Trophoblast cell (in vitro differentiated cells and primary cell): ENCODE results near the gene ASIC2.

Source experiments
- DNase-seq, 2 donors: peaks; one replicate each; pipeline ENCODE4 v3.0.0-alpha.2; 2016
- H2AFZ ChIP-seq: 2 replicates; pipeline ENCODE4 v1.6.1; 2013; ENCODE audit warnings: low read length, moderate library complexity, mild to moderate bottlenecking; ENCODE audit not compliant: insufficient read depth, poor library complexity
- H2AK5ac ChIP-seq: 2 replicates; pipeline ENCODE4 v1.6.1; 2013; ENCODE audit warnings: mild to moderate bottlenecking, low read length
- H2BK120ac ChIP-seq: 2 replicates; pipeline ENCODE4 v1.6.1; 2013; ENCODE audit warnings: low read length, mild to moderate bottlenecking, moderate library complexity; ENCODE audit not compliant: insufficient read depth, poor library complexity
- H2BK12ac ChIP-seq: 2 replicates; pipeline ENCODE4 v1.6.1; 2013; ENCODE audit warnings: mild to moderate bottlenecking, low read length, moderate library complexity
- H2BK5ac ChIP-seq: 2 replicates; pipeline ENCODE4 v1.6.1; 2013; ENCODE audit warnings: low read length, low read depth, moderate library complexity, mild to moderate bottlenecking; ENCODE audit not compliant: poor library complexity
- H3K14ac ChIP-seq: 2 replicates; pipeline ENCODE4 v1.6.1; 2013; ENCODE audit warnings: mild to moderate bottlenecking, low read length
- H3K18ac ChIP-seq: 2 replicates; pipeline ENCODE4 v1.6.1; 2013; ENCODE audit warnings: mild to moderate bottlenecking, low read length
- H3K23ac ChIP-seq: 2 replicates; pipeline ENCODE4 v1.6.1; 2013; ENCODE audit warnings: low read length
- H3K27ac ChIP-seq: 2 replicates; pipeline ENCODE4 v1.5.1; 2013; ENCODE audit warnings: low read depth, mild to moderate bottlenecking, inconsistent platforms, low read length, moderate library complexity
- H3K27me3 ChIP-seq: 2 replicates; pipeline ENCODE4 v1.6.1; 2013; ENCODE audit warnings: inconsistent platforms, mild to moderate bottlenecking, low read length, moderate library complexity; ENCODE audit not compliant: insufficient read depth
- H3K36me3 ChIP-seq, 2 experiments: 1 replicate in 1 of 2; 2 replicates in 1 of 2; pipeline ENCODE4 v1.6.1; 2013; ENCODE audit warnings: low read length in 2 of 2, mild to moderate bottlenecking in 2 of 2, moderate library complexity in 1 of 2; ENCODE audit not compliant: insufficient read depth in 2 of 2, control insufficient read depth in 1 of 2
- H3K4ac ChIP-seq: 2 replicates; pipeline ENCODE4 v1.6.1; 2013; ENCODE audit warnings: low read depth, mild to moderate bottlenecking, low read length, moderate library complexity
- H3K4me1 ChIP-seq, 2 experiments: 1 replicate in 1 of 2; 2 replicates in 1 of 2; pipeline ENCODE4 v1.6.1; 2013; ENCODE audit warnings: low read length in 2 of 2, mild to moderate bottlenecking in 2 of 2, moderate library complexity in 1 of 2; ENCODE audit not compliant: insufficient read depth in 2 of 2, control insufficient read depth in 1 of 2
- H3K4me2 ChIP-seq: 2 replicates; pipeline ENCODE4 v1.6.1; 2013; ENCODE audit warnings: inconsistent platforms, mild to moderate bottlenecking, low read length, moderate library complexity
- H3K4me3 ChIP-seq: 2 replicates; pipeline ENCODE4 v1.5.1; 2013; ENCODE audit warnings: mild to moderate bottlenecking, low read depth, low read length, inconsistent platforms
- H3K79me1 ChIP-seq: one replicate; pipeline ENCODE4 v1.6.1; 2013; ENCODE audit warnings: low read length
- H3K79me2 ChIP-seq: 2 replicates; pipeline ENCODE4 v1.6.1; 2013; ENCODE audit warnings: low read length, mild to moderate bottlenecking; ENCODE audit not compliant: control insufficient read depth, insufficient read depth, poor library complexity
- H3K9ac ChIP-seq: 2 replicates; pipeline ENCODE4 v1.6.1; 2013; ENCODE audit warnings: mild to moderate bottlenecking, low read length
- H3K9me3 ChIP-seq: 2 replicates; pipeline ENCODE4 v1.6.1; 2013; ENCODE audit warnings: low read depth, mild to moderate bottlenecking, control low read depth, inconsistent platforms, low read length; ENCODE audit not compliant: insufficient read depth
- H4K12ac ChIP-seq: 2 replicates; pipeline ENCODE4 v1.6.1; 2013; ENCODE audit warnings: low read depth, mild to moderate bottlenecking, low read length, moderate library complexity
- H4K8ac ChIP-seq: 2 replicates; pipeline ENCODE4 v1.6.1; 2013; ENCODE audit warnings: low read depth, mild to moderate bottlenecking, low read length, moderate library complexity
- H4K91ac ChIP-seq: one replicate; pipeline ENCODE4 v1.6.1; 2013; ENCODE audit warnings: low read depth, mild to moderate bottlenecking, low read length, moderate library complexity
- WGBS: extraction: QIAGEN DNeasy Blood & Tissue Kit; methylation state at CpG from one replicate; pipeline ENCODE4 v1.1.7; 2013; ENCODE audit warnings: missing lambda C conversion rate; ENCODE audit not compliant: insufficient read length, insufficient coverage; ENCODE audit errors: extremely low coverage; 5-methylcytosine and 5-hydroxymethylcytosine counted together

ASIC2 gene

GRCh38 chr17:33019161-33019890 lies 273.8 kb downstream of the ASIC2 start:
- Histone ChIP-seq H3K79me1 (no peaks in the 10 kb centered on the region), H4K8ac (no peak overlapping the region), H4K91ac (no peak overlapping the region), H3K23ac (peak overlapping the region; percentile 9), H3K36me3 (no peaks in the 10 kb centered on the region), H3K79me2 (no peaks in the 10 kb centered on the region), H3K27me3 (no peaks in the 10 kb centered on the region), H3K9me3 (no peaks in the 10 kb centered on the region), H2BK12ac (no peak overlapping the region), H3K4me3 (no peak overlapping the region), H3K14ac (no peak overlapping the region), H3K27ac (no peak overlapping the region), H3K4me1 (peaks cover 0 to 10% of the 10 kb centered on the region in 2 experiments), H3K18ac (no peak overlapping the region), H2BK5ac (no peak overlapping the region), H3K4ac (no peak overlapping the region), H2AFZ (no peak overlapping the region), H2AK5ac (no peak overlapping the region), H3K9ac (no peak overlapping the region), H3K4me2 (no peak overlapping the region), H2BK120ac (no peak overlapping the region), H4K12ac (no peak overlapping the region)
- DNase-seq: no peak
- no CpG with 5 or more reads among the region's 17 CpGs for WGBS

- no peak overlapping the region for H3K18ac ChIP-seq
- H3K79me2 ChIP-seq: no peaks in the 10 kb centered on the region
- H3K36me3 ChIP-seq: no peaks in the 10 kb centered on the region
- no peak overlapping the region for H3K4me2 ChIP-seq
- H2AK5ac ChIP-seq: no peak overlapping the region
- no peak overlapping the region for H3K27ac ChIP-seq
- H2BK120ac ChIP-seq: no peak overlapping the region
- H3K9ac ChIP-seq: no peak overlapping the region
- no peak overlapping the region for H3K14ac ChIP-seq
- no peaks in the 10 kb centered on the region for H3K79me1 ChIP-seq
- no peaks in the 10 kb centered on the region for H3K27me3 ChIP-seq
- H3K4me1 ChIP-seq: peaks cover 3 to 15% of the 10 kb centered on the region in 2 experiments
- H3K23ac ChIP-seq: no peak overlapping the region
- DNase-seq: peak; percentile 86 to 87
- H4K91ac ChIP-seq: no peak overlapping the region
- H2BK12ac ChIP-seq: no peak overlapping the region
- WGBS: no CpG with 5 or more reads among the region's 5 CpGs
- no peak overlapping the region for H2BK5ac ChIP-seq
- no peak overlapping the region for H2AFZ ChIP-seq
- no peak overlapping the region for H3K4me3 ChIP-seq
- H4K8ac ChIP-seq: no peak overlapping the region
- H4K12ac ChIP-seq: no peak overlapping the region
- no peaks in the 10 kb centered on the region for H3K9me3 ChIP-seq
- H3K4ac ChIP-seq: no peak overlapping the region
Observed at GRCh38 chr17:33017366-33017765, 275.7 kb downstream of the ASIC2 start.

GRCh38 chr17:33016920-33017319 lies 276.2 kb downstream of the ASIC2 start:
- WGBS: no CpG with 5 or more reads among the region's 6 CpGs
- no peaks in the 10 kb centered on the region for H3K79me1 ChIP-seq
- H2BK5ac ChIP-seq: no peak overlapping the region

GRCh38 chr17:33015716-33016346 lies 277.3 kb downstream of the ASIC2 start:
- no CpG with 5 or more reads among the region's 9 CpGs for WGBS
- H3K79me1 ChIP-seq: no peaks in the 10 kb centered on the region

More at GRCh38 chr17:33016920-33017319, 276.2 kb downstream of the ASIC2 start:
- H3K14ac ChIP-seq: no peak overlapping the region
- H3K79me2 ChIP-seq: no peaks in the 10 kb centered on the region
- peaks cover 6 to 20% of the 10 kb centered on the region in 2 experiments for H3K4me1 ChIP-seq
- DNase-seq: peak in 1 of 2 donors; percentile 10
- no peak overlapping the region for H3K9ac ChIP-seq
- no peak overlapping the region for H4K91ac ChIP-seq
- no peak overlapping the region for H3K23ac ChIP-seq
- H2AK5ac ChIP-seq: no peak overlapping the region
- no peak overlapping the region for H3K4me2 ChIP-seq
- no peak overlapping the region for H3K4ac ChIP-seq
- no peak overlapping the region for H2BK120ac ChIP-seq
- H4K12ac ChIP-seq: no peak overlapping the region
- no peak overlapping the region for H3K18ac ChIP-seq
- no peaks in the 10 kb centered on the region for H3K36me3 ChIP-seq
- H3K27me3 ChIP-seq: no peaks in the 10 kb centered on the region
- no peak overlapping the region for H4K8ac ChIP-seq
- H2AFZ ChIP-seq: no peak overlapping the region
- no peak overlapping the region for H2BK12ac ChIP-seq
- no peak overlapping the region for H3K4me3 ChIP-seq
- no peaks in the 10 kb centered on the region for H3K9me3 ChIP-seq
- H3K27ac ChIP-seq: no peak overlapping the region

More at GRCh38 chr17:33015716-33016346, 277.3 kb downstream of the ASIC2 start:
- H4K91ac ChIP-seq: no peak overlapping the region
- no peaks in the 10 kb centered on the region for H3K27me3 ChIP-seq
- H3K23ac ChIP-seq: no peak overlapping the region
- peak; percentile 63 to 66 for DNase-seq
- H3K18ac ChIP-seq: no peak overlapping the region
- H4K8ac ChIP-seq: no peak overlapping the region
- no peak overlapping the region for H2AFZ ChIP-seq
- no peaks in the 10 kb centered on the region for H3K36me3 ChIP-seq
- no peak overlapping the region for H4K12ac ChIP-seq
- H3K9ac ChIP-seq: no peak overlapping the region
- no peak overlapping the region for H3K27ac ChIP-seq
- H3K4me3 ChIP-seq: no peak overlapping the region
- H3K4me2 ChIP-seq: no peak overlapping the region
- no peaks in the 10 kb centered on the region for H3K9me3 ChIP-seq
- no peak overlapping the region for H2AK5ac ChIP-seq
- H2BK5ac ChIP-seq: no peak overlapping the region
- H2BK12ac ChIP-seq: no peak overlapping the region
- H3K4me1 ChIP-seq: peaks cover 6 to 22% of the 10 kb centered on the region in 2 experiments
- H3K4ac ChIP-seq: no peak overlapping the region
- no peaks in the 10 kb centered on the region for H3K79me2 ChIP-seq
- H2BK120ac ChIP-seq: no peak overlapping the region
- no peak overlapping the region for H3K14ac ChIP-seq
